PFSK-1 (cell line): ENCODE data around the gene PBLD.

Source experiments
- FOXP2 ChIP-seq: optimal IDR thresholded peaks from 2 replicates; pipeline ENCODE3; 2011; ENCODE audit warnings: borderline replicate concordance, control low read depth, inconsistent platforms; ENCODE audit not compliant: insufficient read depth; ENCODE audit errors: extremely low read length, extremely low read depth
- POLR2AphosphoS5 ChIP-seq: IDR thresholded peaks from 2 replicates; pipeline ENCODE4 v1.6.1; 2012; ENCODE audit warnings: low read depth, mild to moderate bottlenecking, control low read depth, low read length, moderate library complexity
- REST ChIP-seq, 2 experiments: IDR thresholded peaks; 2 replicates each; pipeline versions ENCODE4 v1.6.1 to v1.8.0; 2011 to 2012; ENCODE audit warnings: low read depth in 2 of 2, low read length in 2 of 2, control low read depth in 1 of 2, inconsistent platforms in 1 of 2, mild to moderate bottlenecking in 1 of 2, moderate library complexity in 1 of 2; ENCODE audit not compliant: insufficient read depth in 1 of 2
- SIN3A ChIP-seq: IDR thresholded peaks from 2 replicates; pipeline ENCODE4 v1.6.1; 2012; ENCODE audit warnings: mild to moderate bottlenecking, low read length, moderate library complexity, borderline replicate concordance; ENCODE audit not compliant: insufficient read depth
- TAF1 ChIP-seq: IDR thresholded peaks from 2 replicates; pipeline ENCODE4 v1.6.1; 2012; ENCODE audit warnings: low read length, control low read depth, borderline replicate concordance; ENCODE audit not compliant: insufficient read depth

Gene PBLD

DNA sequence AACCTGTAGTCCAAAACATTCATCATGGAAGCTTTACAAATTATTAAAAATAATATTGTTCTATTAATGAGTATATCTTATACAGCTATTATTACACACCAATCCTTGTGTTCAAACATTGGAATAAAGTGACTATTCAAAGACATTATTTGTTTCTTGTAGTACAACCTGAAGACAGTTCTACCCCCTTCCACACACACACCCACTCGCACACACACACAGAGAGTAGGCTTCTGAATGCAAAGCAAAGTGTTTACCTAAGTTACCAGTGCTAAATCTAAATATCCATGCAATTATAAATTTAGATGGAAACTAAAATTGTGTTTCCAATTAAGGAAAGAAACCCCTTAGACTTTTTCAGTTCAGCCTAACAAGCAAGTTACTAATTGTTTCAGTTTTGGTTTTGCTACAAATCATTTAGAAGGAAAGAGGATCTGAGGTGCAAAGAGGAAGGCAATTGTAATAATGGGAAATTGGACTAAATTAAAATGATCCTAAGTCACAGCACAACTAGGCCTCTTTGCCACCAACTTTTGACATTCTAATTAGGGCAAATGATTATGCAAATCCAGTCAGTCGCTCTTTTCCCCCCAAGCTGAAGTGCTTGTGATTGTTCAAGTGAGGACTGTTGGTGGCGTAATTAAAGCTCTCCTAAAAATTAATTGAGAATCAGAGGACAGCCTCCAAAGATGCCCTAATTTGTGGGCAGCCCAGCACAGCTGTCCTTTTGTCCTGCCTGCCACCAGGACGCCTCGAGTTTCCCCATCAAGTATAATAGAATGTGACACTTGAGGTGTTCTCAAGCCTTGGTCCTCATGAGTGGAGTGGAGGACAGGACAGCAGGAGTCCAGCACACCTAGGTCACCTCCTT, 80.9 kb downstream of the PBLD start:
- TF ChIP-seq REST (IDR thresholded peaks at IDR 0.05; ENCODE audit: insufficient read depth in 1 of 2, low read depth in 2 of 2, low read length in 2 of 2) (no peak), FOXP2 (no peak), POLR2AphosphoS5 (no peak), SIN3A (no peak), TAF1 (no peak)

DNA sequence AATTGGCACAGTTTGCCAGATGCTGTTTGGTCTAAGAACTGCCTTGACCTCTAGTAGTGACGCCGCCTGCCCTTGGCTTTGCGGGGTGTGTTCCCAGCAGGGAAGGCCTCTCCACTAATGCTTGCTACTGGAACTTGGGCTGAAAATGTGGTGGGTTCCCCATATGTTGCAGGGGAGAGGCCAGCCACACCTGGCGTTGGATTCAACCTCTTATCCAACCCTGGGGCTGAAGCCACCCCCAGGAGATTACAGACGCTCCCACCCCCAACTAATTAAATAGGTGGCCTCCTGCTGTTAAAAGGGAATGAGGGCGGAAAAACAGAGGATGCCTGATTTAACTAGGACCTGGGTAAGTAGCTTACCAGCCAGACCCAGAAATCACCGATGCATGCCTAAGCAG, 81.6 kb downstream of the PBLD start:
- TF ChIP-seq FOXP2 (no peak), TAF1 (no peak), REST (IDR thresholded peaks at IDR 0.05; ENCODE audit: insufficient read depth in 1 of 2, low read depth in 2 of 2, low read length in 2 of 2) (no peak), SIN3A (no peak), POLR2AphosphoS5 (no peak)

DNA sequence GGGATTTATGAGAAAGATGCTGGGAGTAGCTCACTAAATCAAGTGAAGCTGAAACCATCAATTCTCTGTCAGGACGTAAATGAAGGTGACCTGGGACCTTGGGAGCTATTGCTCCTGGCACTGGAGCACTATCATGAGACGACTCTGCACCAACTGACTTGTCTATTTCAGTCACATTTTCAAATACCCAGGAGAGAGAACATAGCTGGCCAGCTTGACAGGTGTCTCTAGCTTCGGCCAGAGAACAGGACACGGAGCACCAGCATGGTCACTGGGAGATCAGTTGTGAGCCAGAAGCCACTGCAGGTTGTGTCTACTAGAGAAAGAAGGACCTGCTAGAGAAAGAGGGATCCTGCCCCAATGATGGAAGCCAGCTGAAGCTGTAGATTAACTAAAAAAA, 83.4 kb downstream of the PBLD start:
- TF ChIP-seq FOXP2: no peak
- no peak for TF ChIP-seq POLR2AphosphoS5
- TF ChIP-seq TAF1: no peak
- no peak for TF ChIP-seq SIN3A
- no peak for TF ChIP-seq REST (IDR thresholded peaks at IDR 0.05; ENCODE audit: insufficient read depth in 1 of 2, low read depth in 2 of 2, low read length in 2 of 2)

GRCh38 chr10:68247931-68248330, 84.8 kb downstream of the PBLD start:
- TF ChIP-seq POLR2AphosphoS5 (no peak), SIN3A (no peak), TAF1 (no peak), FOXP2 (no peak), REST (IDR thresholded peaks at IDR 0.05; ENCODE audit: insufficient read depth in 1 of 2, low read depth in 2 of 2, low read length in 2 of 2) (no peak)
